ENCODE measurements around the gene C13orf42. TPM values are rescaled to one million over a fixed set of nuclear protein-coding genes. Genes with fewer than 3 reads are reported as not detected.

Gene C13orf42
- polyA plus RNA-seq, 3 donors, result not detected

DNA sequence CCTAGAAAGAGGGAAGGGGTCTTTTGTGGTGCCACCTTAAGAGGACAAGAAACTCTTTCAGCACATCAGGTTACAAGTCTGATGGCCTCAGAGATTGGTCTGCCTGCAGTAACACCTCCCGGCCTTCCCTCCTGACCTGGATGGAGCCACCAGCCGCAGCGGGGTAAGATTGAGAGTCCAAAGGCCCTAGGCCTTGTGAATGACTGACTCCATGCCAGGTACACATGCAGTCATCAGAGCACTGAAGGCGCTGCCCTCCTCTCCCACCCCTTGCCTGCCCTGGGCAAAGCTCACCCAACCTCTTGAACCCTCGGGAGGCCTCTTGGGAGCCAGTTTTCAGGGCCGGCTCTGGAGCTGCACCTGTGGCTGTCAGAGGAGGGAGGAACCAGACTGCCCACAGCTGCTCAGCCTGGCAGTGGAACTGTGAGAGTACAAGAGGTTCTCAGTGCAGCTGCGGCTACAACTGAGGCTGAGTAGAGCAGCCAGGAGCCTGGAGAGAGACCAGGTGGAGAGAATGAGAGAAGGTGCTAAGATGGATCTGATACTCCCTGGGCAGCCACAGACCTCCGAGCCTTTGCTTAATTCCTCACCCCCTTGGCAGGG is 23.8 kb upstream of the C13orf42 start:
- H3K9me3 ChIP-seq (replicated peaks in 1 of 2; ENCODE audit: control insufficient read depth in 1 of 2, insufficient read depth in 1 of 2, low read length in 2 of 2), result peaks cover 3 to 4% of the 10 kb centered on the region in 2 donors
- peak overlapping the region in 1 of 7 donors; percentile 68 for H3K27ac Mint-ChIP-seq
- no peaks in the 10 kb centered on the region for H3K79me2 ChIP-seq (ENCODE audit: insufficient read depth, low read length)
- no peak overlapping the region for H3K4me3 ChIP-seq (replicated peaks in 1 of 3; ENCODE audit: low read depth in 2 of 3, low read length in 3 of 3)
- WGBS (ENCODE audit: insufficient coverage), result 100% methylated on average over 4 of the region's 8 CpGs
- H2AFZ ChIP-seq (ENCODE audit: insufficient read depth, low read depth, low read length, poor library complexity, severe bottlenecking), result no peak overlapping the region
- H3K4me1 ChIP-seq (ENCODE audit: control insufficient read depth in 1 of 2, insufficient read depth in 2 of 2, low read length in 2 of 2), result peaks cover 0 to 7% of the 10 kb centered on the region in 2 donors
- peaks cover 2 to 18% (median 10%) of the 10 kb centered on the region in 7 donors for H3K9me3 Mint-ChIP-seq
- H3K36me3 ChIP-seq (replicated peaks in 1 of 2; ENCODE audit: control insufficient read depth in 1 of 2, insufficient read depth in 2 of 2, low read length in 2 of 2), result no peaks in the 10 kb centered on the region
- H4K20me1 ChIP-seq (ENCODE audit: insufficient read depth, low read length), result no peaks in the 10 kb centered on the region
- H3K4me2 ChIP-seq (replicated peaks; ENCODE audit: extremely low read depth, low read length, poor library complexity, severe bottlenecking), result no peak overlapping the region
- TF ChIP-seq, protein P1, sequence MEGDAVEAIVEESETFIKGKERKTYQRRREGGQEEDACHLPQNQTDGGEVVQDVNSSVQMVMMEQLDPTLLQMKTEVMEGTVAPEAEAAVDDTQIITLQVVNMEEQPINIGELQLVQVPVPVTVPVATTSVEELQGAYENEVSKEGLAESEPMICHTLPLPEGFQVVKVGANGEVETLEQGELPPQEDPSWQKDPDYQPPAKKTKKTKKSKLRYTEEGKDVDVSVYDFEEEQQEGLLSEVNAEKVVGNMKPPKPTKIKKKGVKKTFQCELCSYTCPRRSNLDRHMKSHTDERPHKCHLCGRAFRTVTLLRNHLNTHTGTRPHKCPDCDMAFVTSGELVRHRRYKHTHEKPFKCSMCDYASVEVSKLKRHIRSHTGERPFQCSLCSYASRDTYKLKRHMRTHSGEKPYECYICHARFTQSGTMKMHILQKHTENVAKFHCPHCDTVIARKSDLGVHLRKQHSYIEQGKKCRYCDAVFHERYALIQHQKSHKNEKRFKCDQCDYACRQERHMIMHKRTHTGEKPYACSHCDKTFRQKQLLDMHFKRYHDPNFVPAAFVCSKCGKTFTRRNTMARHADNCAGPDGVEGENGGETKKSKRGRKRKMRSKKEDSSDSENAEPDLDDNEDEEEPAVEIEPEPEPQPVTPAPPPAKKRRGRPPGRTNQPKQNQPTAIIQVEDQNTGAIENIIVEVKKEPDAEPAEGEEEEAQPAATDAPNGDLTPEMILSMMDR (IDR thresholded peaks at IDR 0.05), result no peak
- intact Hi-C loops (cut with micrococcal nuclease), result no loop called here
- no peak overlapping the region for H3K4me3 Mint-ChIP-seq
- peaks cover 0 to 4% (median 2%) of the 10 kb centered on the region in 3 donors for H3K27me3 Mint-ChIP-seq (ENCODE audit: low read depth in 3 of 3)
- no peak overlapping the region for H3K27ac ChIP-seq (ENCODE audit: low read depth in 1 of 2, low read length in 2 of 2)
- no peaks in the 10 kb centered on the region for H3K36me3 Mint-ChIP-seq
- H3K9ac ChIP-seq (ENCODE audit: insufficient read depth, low read length, poor library complexity, severe bottlenecking), result no peak overlapping the region
- H3K27me3 ChIP-seq (ENCODE audit: control insufficient read depth in 2 of 2, insufficient read depth in 2 of 2, low read length in 2 of 2), result no peaks in the 10 kb centered on the region
- H3K4me1 Mint-ChIP-seq, result peaks cover 16% of the 10 kb centered on the region
- no peak for DNase-seq

DNA sequence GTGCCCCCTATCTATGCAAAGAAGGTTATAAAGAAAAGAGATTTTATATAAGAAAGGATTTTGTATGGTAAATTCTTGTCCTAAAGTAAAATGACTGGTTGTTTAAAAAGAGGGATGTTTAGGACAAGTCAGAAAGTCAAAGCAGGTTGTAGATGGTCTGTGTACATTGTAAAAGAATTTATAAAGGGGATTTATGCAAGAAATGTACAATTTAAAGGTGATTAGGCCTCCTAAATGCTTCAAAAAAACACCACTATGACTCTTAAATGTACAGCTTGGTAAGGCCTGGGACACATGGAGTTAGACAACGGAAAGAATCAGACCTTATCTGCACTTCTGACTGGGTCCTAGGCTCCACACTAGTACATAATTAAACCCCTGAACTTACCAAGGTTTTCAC is 19.3 kb upstream of the C13orf42 start:
- H3K4me1 ChIP-seq (ENCODE audit: control insufficient read depth in 1 of 2, insufficient read depth in 2 of 2, low read length in 2 of 2), result peaks cover 0 to 7% of the 10 kb centered on the region in 2 donors
- H3K4me2 ChIP-seq (replicated peaks; ENCODE audit: extremely low read depth, low read length, poor library complexity, severe bottlenecking), result no peak overlapping the region
- Mint-ChIP-seq H3K27ac (no peak overlapping the region), H3K4me3 (no peak overlapping the region), H3K27me3 (ENCODE audit: low read depth in 3 of 3) (peaks cover 0 to 5% (median 1%) of the 10 kb centered on the region in 3 donors), H3K9me3 (peaks cover 5 to 25% (median 17%) of the 10 kb centered on the region in 7 donors), H3K4me1 (peaks cover 12% of the 10 kb centered on the region), H3K36me3 (no peaks in the 10 kb centered on the region)
- H3K36me3 ChIP-seq (replicated peaks in 1 of 2; ENCODE audit: control insufficient read depth in 1 of 2, insufficient read depth in 2 of 2, low read length in 2 of 2), result no peaks in the 10 kb centered on the region
- no peak for DNase-seq
- WGBS (ENCODE audit: insufficient coverage), result no CpG with 5 or more reads among the region's 1 CpG
- H3K79me2 ChIP-seq (ENCODE audit: insufficient read depth, low read length), result no peaks in the 10 kb centered on the region
- no peak overlapping the region for H3K4me3 ChIP-seq (replicated peaks in 1 of 3; ENCODE audit: low read depth in 2 of 3, low read length in 3 of 3)
- no peak overlapping the region for H2AFZ ChIP-seq (ENCODE audit: insufficient read depth, low read depth, low read length, poor library complexity, severe bottlenecking)
- H3K9me3 ChIP-seq (replicated peaks in 1 of 2; ENCODE audit: control insufficient read depth in 1 of 2, insufficient read depth in 1 of 2, low read length in 2 of 2), result peaks cover 4 to 7% of the 10 kb centered on the region in 2 donors
- H4K20me1 ChIP-seq (ENCODE audit: insufficient read depth, low read length), result no peaks in the 10 kb centered on the region
- no peak overlapping the region for H3K27ac ChIP-seq (ENCODE audit: low read depth in 1 of 2, low read length in 2 of 2)
- no peaks in the 10 kb centered on the region for H3K27me3 ChIP-seq (ENCODE audit: control insufficient read depth in 2 of 2, insufficient read depth in 2 of 2, low read length in 2 of 2)
- intact Hi-C loops (cut with micrococcal nuclease), result no loop called here
- H3K9ac ChIP-seq (ENCODE audit: insufficient read depth, low read length, poor library complexity, severe bottlenecking), result no peak overlapping the region
- TF ChIP-seq, protein P1 (IDR thresholded peaks at IDR 0.05), result no peak

Measured in CD14-positive monocyte (primary cell).